SK-N-MC (cell line): Measurements from ENCODE around the gene KCNMA1.

Source experiments
- EZH2 ChIP-seq: fragments of 200-600 bp; sonication (generic); IDR thresholded peaks from one replicate; pipeline ENCODE4 v1.6.1; 2017; ENCODE audit warnings: antibody characterized with exemption
- FOXP2 ChIP-seq: optimal IDR thresholded peaks from 2 replicates; pipeline ENCODE3; 2011; ENCODE audit warnings: mild to moderate bottlenecking, moderate library complexity; ENCODE audit not compliant: insufficient read depth; ENCODE audit errors: extremely low read length, control extremely low read depth
- POLR2AphosphoS5 ChIP-seq: IDR thresholded peaks from 2 replicates; pipeline ENCODE4 v1.6.1; 2012; ENCODE audit warnings: mild to moderate bottlenecking, low read depth, low read length, borderline replicate concordance

- TF ChIP-seq POLR2AphosphoS5 (no peak), EZH2 (no peak), FOXP2 (no peak)
Observed at GRCh38 chr10:77348082-77348481, 289.5 kb downstream of the KCNMA1 start.
